ENCODE measurements around the gene STX8.

STX8 gene

DNA sequence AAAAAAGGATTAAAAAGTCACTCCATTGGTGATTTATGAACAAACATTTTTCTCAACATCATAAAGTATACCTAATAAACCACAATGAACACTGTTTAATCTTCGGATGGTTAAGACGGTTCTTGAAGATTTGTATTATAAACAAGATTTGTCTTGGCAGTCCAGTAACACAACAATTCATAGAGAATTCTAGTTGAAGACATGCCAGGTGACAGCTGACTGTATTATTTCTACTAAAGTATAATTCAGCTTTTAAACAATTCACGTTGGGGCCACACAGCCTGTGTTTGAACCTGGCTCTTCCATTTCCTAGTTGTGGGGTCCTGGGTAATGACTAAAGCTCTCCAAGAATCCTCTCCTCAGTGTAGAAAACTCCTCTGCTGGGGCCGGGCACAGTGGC is 22.0 kb downstream of the STX8 start:
- no peak for DNase-seq

DNA sequence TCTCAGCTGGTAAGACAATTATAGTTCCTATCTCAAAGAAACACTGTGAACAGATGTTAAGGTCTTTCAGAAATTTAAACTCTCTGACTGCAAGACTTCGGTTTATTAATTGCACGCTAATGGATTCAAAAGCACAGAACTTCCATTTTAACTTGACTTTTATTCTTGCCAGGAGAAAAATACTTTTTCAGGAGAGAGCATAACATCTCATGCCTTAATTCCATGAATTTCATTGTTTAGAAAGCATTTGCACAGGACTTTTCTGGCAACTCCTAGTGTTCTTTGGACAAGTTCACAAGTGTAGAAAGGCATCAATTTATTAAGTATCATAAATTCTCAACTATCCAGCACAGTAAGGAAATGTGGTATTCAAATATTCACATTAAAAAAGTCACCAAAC is 22.4 kb downstream of the STX8 start:
- DNase-seq = no peak

DNA sequence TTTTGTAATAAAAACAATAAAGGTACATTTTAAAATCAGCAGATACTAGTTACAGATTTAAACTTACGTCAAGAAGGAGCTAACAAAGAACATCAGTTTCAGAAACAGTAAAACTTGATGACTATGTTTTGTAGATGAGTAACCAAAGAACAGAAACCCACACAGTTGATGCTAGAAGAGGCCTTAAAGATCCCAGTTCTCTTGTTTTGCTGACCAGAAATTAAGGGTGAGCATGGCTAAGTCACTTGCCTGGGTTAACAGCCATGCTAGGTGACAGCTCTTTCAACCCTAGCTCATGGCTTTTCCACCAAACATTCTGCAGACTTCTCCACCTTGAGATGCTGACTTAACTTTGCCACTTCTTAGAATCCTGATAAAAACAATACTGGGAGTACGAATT is 26.4 kb downstream of the STX8 start:
- peak; percentile 26 for DNase-seq

DNA sequence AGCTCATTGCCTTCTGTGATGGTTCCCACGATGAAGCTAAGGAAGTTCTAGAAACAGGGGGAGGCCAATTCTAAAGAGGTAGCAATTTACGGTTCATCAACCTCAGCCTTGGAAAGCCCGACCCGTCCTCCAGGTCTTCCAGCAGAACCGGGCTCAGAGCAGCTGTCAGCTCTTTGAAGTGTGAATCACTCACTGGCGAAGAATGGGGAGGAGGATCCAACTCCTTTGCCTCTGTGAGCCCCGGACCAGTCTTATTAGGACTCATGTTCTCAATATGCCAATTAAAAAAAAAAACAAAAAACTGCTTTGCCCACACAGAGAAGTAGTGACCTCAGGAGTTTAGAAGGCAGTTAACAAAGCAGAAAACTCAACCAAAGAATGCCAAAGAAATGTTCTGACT is 31.4 kb downstream of the STX8 start:
- DNase-seq = no peak

DNA sequence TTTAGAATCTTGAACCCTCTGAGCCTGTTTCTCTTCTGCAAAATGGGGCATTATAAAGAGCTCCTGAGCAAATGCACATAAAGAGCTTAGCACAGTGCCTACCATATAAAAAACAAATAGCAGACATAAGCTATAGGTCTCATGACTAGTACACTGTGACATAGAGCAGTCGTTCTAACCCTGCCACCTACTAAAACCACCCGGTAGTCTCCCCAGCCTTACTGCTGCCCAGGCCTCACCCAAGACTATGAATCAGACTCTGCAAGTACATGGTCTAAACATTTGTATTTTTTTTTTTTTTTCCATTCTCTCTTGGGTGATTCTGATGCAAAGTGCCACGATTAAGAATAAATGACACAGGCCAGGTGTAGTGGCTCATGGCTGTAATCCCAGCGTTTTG is 33.9 kb downstream of the STX8 start:
- DNase-seq = no peak

DNA sequence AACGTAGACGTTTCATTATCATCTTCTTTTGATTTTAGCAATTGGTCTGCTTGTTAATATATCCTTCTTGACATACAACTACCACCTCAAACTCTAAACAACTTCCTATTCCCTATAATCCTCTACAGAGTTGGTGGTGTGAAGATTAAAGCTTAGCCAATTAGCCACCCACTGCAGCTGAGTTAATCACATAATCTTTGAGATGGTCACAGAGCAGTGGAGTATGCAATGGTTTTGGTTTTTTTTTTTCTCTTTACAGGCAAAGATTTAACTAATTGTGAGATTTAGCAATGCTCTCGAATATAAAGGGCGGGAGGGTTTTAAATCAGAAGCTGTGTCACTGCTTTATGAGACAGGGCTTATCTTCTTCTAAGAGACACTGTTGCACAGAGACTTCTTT is 37.0 kb downstream of the STX8 start:
- no peak for DNase-seq

DNA sequence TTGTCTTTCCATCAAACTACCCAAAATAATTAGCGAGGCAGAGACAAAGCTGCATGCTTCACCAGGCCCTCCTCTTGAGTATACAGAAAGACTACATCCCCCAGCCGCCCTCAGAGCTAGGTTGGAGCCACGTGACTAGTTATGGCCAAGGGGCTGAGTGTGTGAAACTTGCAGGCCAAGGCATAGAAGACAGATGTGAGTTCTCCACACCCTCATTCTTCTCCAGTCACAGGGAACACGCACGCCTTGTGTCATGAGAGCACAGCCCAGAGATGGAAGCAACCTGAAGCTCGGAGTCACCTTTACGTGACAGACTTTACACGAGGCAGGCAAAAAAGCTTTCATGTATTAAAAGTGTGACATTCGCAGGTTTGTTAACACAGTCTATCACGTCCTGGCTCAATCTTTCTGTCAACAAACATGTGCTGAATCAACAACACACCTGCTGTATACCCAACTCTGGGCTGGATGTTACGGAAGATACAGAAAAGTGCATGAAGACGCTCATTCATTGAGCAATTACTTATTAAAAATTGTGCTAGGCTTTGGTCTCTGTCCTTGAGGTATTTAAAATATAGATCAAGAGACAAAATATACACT is 38.3 kb downstream of the STX8 start:
- no peak for DNase-seq

DNA sequence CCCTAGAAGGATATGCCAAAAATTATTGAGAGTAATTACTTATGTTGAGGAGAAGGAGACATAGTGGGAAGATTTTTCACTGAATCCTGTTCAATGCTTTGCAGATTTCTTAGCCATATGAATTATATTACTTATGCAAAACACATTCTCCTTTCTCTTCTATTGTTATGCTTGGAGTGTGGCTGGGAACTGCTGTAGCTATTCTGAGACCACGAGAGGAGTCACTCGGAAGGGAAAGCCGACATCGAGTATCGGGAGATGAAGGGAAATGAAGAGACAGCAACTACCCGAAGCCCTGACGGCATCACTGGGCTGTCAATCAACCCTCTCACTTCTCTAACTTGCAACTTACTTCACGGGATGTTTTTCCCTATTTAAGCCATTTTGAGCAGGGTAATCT is 39.6 kb downstream of the STX8 start:
- DNase-seq = no peak

DNA sequence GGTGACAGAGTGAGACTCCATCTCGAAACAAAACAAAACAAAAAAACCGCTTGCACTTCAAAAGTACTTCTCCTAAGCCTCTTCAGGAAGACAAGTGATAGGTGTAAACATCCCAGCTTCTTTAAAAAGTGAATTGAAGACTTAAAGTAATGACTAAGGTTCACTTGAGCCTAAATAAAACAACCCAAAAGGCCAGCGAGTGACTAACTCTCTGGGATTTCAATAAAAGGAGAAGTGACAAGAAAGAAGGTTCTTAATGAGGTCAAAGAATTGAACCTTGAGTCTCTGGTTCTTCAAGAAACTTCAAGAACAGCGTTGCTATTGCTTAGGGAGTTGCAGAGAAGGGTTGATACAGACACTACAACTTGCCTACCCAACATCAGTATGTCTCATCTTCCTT is 42.2 kb downstream of the STX8 start:
- no peak for DNase-seq

DNA sequence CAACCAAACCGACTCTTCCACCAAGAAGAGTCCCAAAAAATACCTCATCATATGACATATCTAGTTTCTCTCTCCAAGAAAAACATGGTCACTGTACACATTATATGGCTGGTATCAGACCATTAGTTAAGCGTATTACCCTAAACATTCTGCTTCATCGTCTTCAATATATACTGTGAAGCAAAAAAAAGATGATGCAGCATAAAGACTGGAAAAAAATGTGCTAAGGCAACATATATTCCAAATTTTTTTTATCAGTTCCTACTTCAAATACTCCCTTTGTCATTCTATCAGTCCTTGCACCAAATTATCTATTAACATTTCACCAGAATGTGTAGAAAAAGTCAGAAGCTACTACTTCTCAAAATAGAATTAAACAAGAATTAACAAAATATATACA is 42.9 kb downstream of the STX8 start:
- no peak for DNase-seq

DNA sequence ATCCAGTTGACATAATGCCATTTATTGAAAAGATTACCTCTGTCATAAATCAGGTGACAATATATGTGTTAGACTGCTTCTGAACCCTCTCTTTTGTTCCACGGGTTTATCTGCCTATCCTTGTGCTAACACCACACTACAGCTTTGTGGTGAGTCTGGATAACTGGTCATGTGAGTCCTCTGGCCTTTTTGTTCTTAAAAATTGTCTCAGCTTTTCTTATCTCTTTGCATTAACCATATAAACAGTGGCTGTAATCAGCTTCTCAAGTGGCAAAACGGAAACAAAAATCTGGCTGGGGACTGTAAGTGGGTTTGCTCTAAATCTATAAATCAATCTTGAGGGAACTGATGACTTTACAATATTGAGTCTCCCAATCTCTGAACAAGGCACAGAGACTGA is 44.6 kb downstream of the STX8 start:
- DNase-seq = no peak

DNA sequence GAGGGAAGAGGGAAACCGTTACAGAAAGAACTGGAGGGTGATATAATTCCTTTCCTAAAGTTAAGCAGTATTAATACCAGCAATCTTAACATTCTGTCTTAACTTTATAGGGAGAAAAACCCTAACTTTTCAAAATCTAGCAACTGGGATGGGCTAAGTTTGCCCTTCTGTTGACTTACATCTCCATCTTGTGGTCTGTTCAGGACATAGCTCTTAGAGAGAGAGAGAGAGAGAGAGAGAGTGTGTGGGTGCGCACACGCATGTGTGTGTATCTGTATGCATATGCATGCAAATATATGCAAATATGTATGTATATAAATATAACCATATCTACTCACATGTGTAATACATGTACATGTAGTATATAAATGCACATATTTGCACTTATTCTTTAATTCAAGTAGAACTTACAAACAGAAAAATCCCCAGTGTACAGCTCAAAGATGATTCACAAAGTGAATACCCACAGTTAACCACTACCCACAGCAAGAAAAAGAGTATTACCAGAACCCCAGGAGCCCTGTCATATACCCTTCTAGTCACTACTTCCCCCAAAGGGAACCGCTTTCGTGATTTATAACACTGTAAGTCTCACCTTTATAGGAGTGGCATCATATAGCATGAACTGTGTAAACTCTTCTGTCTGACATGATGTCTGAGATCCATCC is 46.5 kb downstream of the STX8 start:
- peak; percentile 15 for DNase-seq

DNA sequence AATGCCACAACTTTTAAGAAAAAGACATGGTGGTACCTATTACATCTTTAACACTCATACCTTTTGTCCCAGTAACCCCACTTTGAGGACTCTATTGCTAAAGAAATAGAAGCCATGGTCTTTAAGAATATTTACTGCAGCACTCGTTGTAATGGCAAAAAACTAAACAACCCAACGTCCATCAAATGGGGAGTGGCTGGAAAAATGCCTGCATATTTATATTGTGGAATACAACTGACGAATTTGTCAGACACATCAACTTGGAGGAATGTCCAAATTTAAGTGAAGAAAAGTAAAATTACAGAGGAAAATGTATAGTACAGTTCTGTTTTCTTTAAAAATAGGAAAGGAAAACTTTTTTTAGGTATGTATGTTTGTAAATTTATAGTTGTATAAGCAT is 47.8 kb downstream of the STX8 start:
- no peak for DNase-seq

DNA sequence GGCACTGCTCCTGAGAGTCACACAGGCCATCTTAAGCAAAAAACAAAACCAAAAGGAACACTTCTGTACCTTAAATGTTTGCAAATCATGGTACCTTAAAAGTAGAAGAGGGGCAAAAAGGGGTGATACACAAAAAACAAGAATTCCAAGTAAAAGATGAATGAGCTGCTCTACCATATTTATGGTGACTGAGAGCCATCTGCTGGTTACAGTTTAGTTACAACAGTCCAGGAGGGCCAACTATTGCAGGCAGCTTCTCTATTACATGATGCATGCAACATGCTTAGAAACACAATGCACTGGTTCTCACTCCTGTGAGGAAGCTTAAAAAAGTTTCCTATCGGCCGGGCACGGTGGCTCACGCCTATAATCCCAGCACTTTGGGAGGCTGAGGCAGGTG is 53.5 kb downstream of the STX8 start:
- DNase-seq = peak; percentile 39

DNA sequence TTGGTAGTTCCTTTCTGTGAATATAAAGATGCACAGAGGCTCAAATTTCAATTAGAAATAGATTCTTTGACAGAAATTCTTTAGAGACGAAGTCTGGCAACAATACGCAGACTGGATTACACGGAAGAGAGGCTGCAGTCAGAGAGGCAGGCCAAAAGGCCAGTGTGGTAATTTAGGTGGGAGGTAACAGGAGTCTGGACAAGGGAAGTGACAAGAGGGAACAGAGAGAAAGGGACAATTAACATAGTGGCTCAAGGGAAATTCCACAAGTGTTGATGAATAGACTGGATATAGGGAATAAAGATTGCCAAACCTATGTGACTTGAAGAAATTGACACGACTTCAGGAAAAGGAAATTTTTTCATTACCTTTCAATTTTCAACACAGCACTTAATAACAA is 54.6 kb downstream of the STX8 start:
- no peak for DNase-seq

DNA sequence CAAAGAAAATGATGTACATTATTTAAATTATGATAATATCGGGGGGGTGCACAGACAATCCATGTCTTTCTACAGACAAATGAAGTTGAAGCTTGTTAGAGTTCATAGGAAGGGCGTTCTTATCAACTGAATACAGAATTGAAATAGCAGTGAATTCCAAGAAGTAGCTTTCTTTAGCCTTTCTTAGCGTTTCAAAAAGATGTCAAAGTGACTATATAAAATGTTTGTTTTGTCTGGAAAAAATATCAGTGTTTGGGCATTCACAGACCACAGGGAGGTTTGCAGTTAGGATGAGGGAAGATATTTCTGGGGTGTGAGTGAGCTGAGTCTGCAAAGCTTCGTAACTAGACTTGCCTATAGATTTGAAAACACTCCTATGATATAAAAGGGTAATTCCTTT is 55.0 kb downstream of the STX8 start:
- no peak for DNase-seq

DNA sequence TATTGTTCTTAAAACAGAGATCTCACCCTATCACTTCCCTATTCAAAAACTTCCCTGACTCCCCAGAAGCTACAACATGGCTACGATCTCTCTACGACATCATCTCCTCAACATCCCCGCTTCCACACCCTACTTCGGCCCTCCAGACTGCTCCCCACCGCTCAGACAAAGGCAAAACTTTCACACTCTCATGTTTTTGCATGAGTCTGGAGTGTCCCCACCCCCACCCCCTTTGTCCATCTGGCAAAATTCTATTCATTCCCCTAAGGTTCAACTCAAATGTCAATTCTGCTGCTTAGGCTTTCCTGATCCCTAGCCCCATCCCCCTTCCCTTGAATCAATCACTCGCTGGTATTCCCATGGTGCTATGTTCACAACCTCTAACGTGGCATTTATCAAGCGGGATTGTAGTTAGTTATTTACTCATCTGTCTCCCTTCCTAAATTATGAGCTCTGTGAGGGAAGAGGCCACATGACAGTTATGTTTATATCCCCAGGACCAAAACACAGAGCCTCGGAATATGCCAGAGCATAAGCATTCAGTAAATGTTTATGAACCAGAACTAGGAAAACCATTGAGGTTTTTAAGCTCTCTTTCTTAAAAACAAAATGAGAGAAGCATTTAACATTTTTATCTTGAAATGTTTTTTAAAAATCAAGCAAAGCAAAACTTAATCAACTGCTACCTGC is 55.9 kb downstream of the STX8 start:
- no peak for DNase-seq

DNA sequence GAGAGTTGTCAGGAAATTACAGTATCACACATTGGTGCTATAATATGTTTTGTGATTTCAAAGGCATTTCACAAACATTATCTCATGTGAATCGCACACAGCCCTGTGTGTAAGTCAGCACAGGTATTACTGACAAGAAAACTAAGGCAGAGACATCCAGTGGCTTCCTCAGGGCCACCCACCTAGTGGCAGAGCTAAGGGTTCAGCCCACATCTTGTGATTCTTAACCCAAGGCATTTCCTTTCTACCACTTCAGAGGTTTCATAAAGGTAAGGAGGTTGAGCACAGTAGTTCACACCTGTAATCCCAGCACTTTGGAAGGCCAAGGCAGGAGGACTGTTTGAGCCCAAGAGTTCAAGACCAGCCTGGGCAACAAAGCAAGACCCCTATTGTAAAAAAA is 58.2 kb downstream of the STX8 start:
- peak; percentile 11 for DNase-seq

DNA sequence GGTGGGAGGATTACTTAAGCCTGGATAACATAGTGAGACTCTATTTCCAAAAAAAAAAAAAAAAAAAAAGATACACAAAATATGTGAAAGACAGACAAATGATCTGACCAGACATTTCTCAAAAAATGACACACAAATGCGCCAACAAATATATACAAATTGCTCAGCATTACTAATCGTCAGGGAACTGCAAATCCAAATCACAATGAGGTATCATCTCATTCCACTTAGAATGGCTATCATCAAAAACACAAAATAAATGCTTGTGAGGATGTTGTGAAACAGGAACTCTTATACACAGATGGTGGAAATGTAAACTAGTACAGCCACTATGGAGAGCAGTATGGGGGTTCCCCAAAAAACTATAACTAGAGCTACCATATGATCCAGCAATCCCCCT is 62.4 kb downstream of the STX8 start:
- DNase-seq = no peak

DNA sequence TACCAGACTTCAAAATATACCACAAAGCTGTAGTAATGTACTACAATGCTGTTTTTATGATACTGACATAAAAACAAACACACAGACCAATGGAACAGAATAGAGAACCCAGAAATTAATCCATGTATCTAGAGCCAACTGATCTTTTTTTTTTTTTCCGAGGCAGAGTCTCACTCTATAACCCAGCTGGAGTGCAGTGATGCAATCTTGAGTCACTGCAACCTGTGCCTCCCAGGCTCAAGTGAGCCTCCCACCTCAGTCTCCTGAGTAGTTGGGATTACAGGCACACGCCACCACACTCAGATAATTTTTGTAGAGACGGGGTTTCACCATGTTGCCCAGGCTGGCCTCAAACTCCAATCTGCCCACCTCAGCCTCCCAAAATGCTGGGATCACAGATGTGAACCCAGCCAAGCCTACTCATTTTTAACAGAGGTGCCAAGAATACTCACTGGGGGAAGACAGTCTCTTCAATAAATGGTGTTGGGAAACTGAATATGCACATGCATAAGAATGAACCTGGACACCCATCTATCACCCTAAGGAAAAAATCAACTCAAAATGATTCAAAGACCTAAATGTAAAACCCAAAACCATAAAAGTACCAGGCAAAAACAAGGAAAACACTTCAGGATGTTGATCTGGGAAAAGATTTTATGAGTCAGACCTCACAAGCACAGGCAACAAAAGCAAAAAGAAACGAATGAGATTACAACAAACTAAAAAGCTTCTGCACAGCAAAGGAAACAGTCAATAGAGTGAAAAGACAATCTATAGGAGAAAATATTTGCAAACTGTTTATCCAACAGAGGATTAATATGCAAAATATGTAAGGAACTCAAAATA is 63.1 kb downstream of the STX8 start:
- DNase-seq = no peak

DNA sequence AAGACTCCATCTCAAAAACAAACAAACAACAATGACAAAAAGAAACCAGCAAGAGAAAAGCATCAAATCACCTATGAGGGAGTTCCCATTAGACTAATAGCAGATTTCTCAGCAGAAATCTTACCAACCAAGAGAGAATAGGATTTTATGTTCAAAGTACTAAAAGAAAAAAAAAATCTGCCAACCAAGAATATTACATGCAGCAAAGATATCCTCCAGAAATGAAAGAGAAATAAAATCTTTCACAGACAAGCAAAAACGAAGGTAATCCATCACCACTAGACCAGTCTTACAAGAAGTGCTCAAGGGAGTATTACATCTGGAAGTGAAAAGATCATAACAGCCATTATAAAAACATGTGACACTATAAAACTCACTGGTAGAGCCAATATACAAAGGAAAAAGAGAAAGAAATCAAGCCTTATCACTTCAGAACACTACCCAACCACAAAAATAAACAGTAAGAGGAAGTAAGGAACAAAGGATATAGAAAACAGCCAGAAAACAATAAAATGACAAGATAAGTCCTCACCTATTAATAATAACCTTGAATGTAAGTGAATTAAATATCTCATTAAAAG is 66.3 kb downstream of the STX8 start:
- DNase-seq = no peak

DNA sequence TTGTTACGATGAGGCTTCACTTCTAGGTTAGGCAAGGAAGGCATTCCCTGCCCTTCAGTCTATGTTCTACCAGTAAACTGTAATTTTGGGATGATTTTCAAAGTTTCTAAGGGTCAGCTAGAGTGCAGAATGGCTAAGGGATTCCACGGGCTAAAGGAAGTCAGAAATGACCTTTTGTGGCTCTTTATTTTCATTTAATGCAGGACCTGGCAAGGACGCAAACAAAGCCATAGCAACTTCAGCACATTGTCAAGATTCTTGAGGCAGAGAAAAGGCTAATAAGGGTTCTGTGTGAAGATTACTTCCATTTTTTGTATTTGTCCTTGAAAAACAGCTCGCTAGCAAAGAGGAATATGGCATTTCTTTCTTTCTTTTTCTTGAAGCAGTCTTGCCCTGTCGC is 76.6 kb downstream of the STX8 start:
- no peak for DNase-seq

DNA sequence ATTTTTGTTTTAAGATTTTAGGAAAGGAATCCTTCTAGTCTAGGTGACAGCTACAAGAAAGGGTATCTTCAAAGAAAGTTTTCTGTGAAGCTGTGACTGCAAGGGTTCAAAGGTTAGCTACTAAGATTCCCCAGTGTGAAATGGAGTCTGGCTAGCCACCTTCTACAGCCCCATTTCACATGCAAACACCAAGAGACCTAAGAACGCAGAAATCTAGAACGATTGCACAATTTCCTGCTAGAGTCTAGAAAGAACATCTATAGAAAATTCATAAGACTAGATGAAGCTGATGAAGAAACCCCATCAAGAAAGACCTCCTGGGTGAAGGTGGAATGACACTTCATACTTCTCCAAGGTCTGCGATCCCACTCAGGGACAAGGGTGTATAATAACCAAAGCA is 77.1 kb downstream of the STX8 start:
- DNase-seq = no peak
